ENCODE data around the gene ZDHHC12. TPM values are rescaled to one million over a fixed set of nuclear protein-coding genes. Genes with fewer than 3 reads are reported as not detected.

The ZDHHC12 gene
- total RNA-seq, 6 experiments from 2014 or later: 48.1 to 54.6 (median 53.1) TPM

- Mint-ChIP-seq H3K27me3 (ENCODE audit: insufficient read depth) (no peaks in the 10 kb centered on the region), H3K36me3 (ENCODE audit: low read depth) (no peaks in the 10 kb centered on the region), H3K9me3 (no peaks in the 10 kb centered on the region), H3K27ac (no peak overlapping the region), H3K4me3 (no peak overlapping the region), H3K4me1 (ENCODE audit: low read depth) (no peaks in the 10 kb centered on the region)
- no peak for TF ChIP-seq CTCF (IDR thresholded peaks at IDR 0.05)
- no peak for DNase-seq
Observed at GRCh38 chr9:128714586-128715435, 9.1 kb downstream of the ZDHHC12 start.

DNA sequence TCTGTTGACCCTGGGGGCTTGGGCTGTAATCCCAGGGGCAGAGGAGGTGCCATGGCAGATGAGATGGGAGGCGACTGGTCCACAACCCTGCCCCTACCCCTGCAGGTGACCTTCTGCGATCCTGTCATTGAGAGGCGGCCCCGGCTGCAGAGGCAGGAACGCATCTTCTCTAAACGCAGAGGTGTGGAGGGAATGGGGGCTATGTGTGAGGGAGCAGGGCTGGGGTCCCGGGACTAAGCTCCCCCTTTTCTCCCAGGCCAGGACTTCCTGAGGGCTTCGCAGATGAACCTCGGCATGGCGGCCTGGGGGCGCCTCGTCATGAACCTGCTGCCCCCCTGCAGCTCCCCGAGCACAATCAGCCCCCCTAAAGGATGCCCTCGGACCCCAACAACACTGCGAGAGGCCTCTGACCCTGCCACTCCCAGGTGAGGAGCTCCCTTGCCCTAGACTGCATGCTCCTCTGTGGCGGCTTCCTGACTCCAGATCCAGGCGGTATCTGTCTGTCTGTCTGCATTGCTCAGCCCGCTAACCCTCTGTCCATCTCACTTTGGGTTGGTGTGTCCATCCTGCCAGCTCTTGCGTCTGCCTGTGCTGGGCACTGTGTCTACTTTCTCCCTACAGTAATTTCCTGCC, 9.9 kb downstream of the ZDHHC12 start:
- Mint-ChIP-seq H3K4me3 (no peak overlapping the region), H3K9me3 (no peaks in the 10 kb centered on the region), H3K27ac (no peak overlapping the region), H3K27me3 (ENCODE audit: insufficient read depth) (no peaks in the 10 kb centered on the region), H3K36me3 (ENCODE audit: low read depth) (no peaks in the 10 kb centered on the region), H3K4me1 (ENCODE audit: low read depth) (no peaks in the 10 kb centered on the region)
- no peak for TF ChIP-seq CTCF (IDR thresholded peaks at IDR 0.05)
- DNase-seq: no peak

- no peak for DNase-seq
- H3K4me3 Mint-ChIP-seq: no peak overlapping the region
- no peaks in the 10 kb centered on the region for H3K27me3 Mint-ChIP-seq (ENCODE audit: insufficient read depth)
- no peaks in the 10 kb centered on the region for H3K9me3 Mint-ChIP-seq
- H3K36me3 Mint-ChIP-seq (ENCODE audit: low read depth): no peaks in the 10 kb centered on the region
- no peaks in the 10 kb centered on the region for H3K4me1 Mint-ChIP-seq (ENCODE audit: low read depth)
- no peak overlapping the region for H3K27ac Mint-ChIP-seq
- TF ChIP-seq CTCF (IDR thresholded peaks at IDR 0.05): no peak
Observed at GRCh38 chr9:128713411-128713780, 10.5 kb downstream of the ZDHHC12 start.

GRCh38 chr9:128712451-128713410, 11.2 kb downstream of the ZDHHC12 start:
- no peak overlapping the region for H3K4me3 Mint-ChIP-seq
- DNase-seq: no peak
- TF ChIP-seq CTCF (IDR thresholded peaks at IDR 0.05): no peak

GRCh38 chr9:128707446-128707845, 16.5 kb downstream of the ZDHHC12 start:
- H3K27me3 Mint-ChIP-seq (ENCODE audit: insufficient read depth): no peaks in the 10 kb centered on the region

More at GRCh38 chr9:128712451-128713410, 11.2 kb downstream of the ZDHHC12 start:
- Mint-ChIP-seq H3K27me3 (ENCODE audit: insufficient read depth) (no peaks in the 10 kb centered on the region), H3K27ac (no peak overlapping the region), H3K9me3 (no peaks in the 10 kb centered on the region), H3K36me3 (ENCODE audit: low read depth) (no peaks in the 10 kb centered on the region), H3K4me1 (ENCODE audit: low read depth) (no peaks in the 10 kb centered on the region)

More at GRCh38 chr9:128707446-128707845, 16.5 kb downstream of the ZDHHC12 start:
- no peak for TF ChIP-seq CTCF (IDR thresholded peaks at IDR 0.05)
- DNase-seq: no peak
- Mint-ChIP-seq H3K4me1 (ENCODE audit: low read depth) (no peaks in the 10 kb centered on the region), H3K27ac (no peak overlapping the region), H3K4me3 (no peak overlapping the region), H3K9me3 (no peaks in the 10 kb centered on the region), H3K36me3 (ENCODE audit: low read depth) (no peaks in the 10 kb centered on the region)

Measured in HFFc6 (cell line).